AG04449 (cell line): ENCODE data around the gene S100A13.

Experiments
- CTCF ChIA-PET: fragments of 350-600 bp; formaldehyde crosslinking; extraction: SDS; loops from one replicate; lab custom pipeline; 2021; ENCODE audit warnings: antibody characterized with exemption; lab: Yijun Ruan, JAX
- POLR2A ChIA-PET: fragments of 400-600, 350-600 bp; formaldehyde crosslinking; extraction: SDS; loops from one replicate; lab custom pipeline; 2020; ENCODE audit warnings: antibody characterized with exemption, inconsistent platforms; lab: Yijun Ruan, JAX
- DNase-seq: peaks from one replicate; pipeline ENCODE4 v3.0.0-alpha.2; 2010; ENCODE audit warnings: low read depth, low spot score
- H3K4me3 ChIP-seq: 2 replicates; pipeline ENCODE4 v1.5.1; 2011; ENCODE audit warnings: low read depth, mild to moderate bottlenecking, control low read depth, low read length
- TF ChIP-seq, protein P1 (sequence below): IDR thresholded peaks from one replicate; pipeline ENCODE4 v1.5.1; 2011; ENCODE audit warnings: mild to moderate bottlenecking, moderate library complexity, low read length, control low read depth, inconsistent platforms; ENCODE audit not compliant: insufficient read depth; ENCODE audit errors: missing control alignments

The S100A13 gene

DNA sequence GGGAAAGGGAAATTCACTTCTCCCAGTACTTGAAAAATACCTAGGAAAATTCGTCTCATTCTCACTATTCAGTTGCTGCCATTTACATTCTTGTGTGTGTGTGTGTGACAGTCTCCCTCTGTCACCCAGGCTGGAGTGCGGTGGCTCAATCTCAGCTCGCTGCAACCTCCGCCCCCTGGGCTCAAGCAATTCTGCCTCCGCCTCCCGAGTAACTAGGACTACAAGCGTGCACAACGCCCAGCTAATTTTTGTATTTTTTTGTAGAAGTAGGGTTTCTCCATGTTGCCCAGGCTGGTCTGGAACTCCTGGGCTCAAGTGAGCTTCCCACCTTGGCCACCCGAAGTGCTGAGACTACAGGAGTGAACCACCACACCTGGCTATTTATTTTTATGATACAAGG lies 32.4 kb upstream of the S100A13 start:
- DNase-seq, result no peak
- TF ChIP-seq, protein P1, sequence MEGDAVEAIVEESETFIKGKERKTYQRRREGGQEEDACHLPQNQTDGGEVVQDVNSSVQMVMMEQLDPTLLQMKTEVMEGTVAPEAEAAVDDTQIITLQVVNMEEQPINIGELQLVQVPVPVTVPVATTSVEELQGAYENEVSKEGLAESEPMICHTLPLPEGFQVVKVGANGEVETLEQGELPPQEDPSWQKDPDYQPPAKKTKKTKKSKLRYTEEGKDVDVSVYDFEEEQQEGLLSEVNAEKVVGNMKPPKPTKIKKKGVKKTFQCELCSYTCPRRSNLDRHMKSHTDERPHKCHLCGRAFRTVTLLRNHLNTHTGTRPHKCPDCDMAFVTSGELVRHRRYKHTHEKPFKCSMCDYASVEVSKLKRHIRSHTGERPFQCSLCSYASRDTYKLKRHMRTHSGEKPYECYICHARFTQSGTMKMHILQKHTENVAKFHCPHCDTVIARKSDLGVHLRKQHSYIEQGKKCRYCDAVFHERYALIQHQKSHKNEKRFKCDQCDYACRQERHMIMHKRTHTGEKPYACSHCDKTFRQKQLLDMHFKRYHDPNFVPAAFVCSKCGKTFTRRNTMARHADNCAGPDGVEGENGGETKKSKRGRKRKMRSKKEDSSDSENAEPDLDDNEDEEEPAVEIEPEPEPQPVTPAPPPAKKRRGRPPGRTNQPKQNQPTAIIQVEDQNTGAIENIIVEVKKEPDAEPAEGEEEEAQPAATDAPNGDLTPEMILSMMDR, result no peak
- ChIA-PET POLR2A (interaction anchor here (1.1 to 3.6 kb wide), 2 partner anchors 20 to 32 kb away, joined by 4 to 11 read pairs; partner anchors contain the start of genes S100A1 and S100A13), CTCF (interaction anchor here (0.9 to 4.6 kb wide), 11 partner anchors 7 to 305 kb away, joined by 3 to 28 read pairs (median 4); no protein-coding TSS in a partner anchor)
- peak overlapping the region; percentile 92 for H3K4me3 ChIP-seq

DNA sequence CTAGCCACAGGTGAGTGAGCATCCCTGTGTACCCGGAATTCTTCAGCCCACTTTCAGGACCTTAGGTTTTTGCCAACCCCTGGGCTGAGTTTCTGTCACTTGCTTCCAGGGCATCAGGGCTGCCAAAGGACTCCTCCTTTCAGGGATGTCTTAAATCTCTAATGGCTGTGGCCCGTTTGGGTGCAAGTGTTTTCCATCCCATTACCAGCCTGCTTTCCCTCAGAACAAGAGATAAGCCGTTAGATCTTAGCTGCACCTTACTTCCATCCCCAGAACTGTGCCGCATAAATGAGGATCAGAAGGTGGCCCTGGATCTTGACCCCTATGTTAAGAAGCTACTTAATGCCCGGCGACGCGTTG lies 31.9 kb upstream of the S100A13 start:
- peak overlapping the region; percentile 92 for H3K4me3 ChIP-seq
- POLR2A ChIA-PET, result interaction anchor here (1.1 to 3.6 kb wide), 2 partner anchors 19 to 32 kb away, joined by 4 to 11 read pairs; partner anchors contain the start of genes S100A1 and S100A13
- CTCF ChIA-PET, result interaction anchor here (0.8 to 4.6 kb wide), 11 partner anchors 8 to 164 kb away, joined by 3 to 28 read pairs (median 5); no protein-coding TSS in a partner anchor
- TF ChIP-seq, protein P1, result no peak
- no peak for DNase-seq

DNA sequence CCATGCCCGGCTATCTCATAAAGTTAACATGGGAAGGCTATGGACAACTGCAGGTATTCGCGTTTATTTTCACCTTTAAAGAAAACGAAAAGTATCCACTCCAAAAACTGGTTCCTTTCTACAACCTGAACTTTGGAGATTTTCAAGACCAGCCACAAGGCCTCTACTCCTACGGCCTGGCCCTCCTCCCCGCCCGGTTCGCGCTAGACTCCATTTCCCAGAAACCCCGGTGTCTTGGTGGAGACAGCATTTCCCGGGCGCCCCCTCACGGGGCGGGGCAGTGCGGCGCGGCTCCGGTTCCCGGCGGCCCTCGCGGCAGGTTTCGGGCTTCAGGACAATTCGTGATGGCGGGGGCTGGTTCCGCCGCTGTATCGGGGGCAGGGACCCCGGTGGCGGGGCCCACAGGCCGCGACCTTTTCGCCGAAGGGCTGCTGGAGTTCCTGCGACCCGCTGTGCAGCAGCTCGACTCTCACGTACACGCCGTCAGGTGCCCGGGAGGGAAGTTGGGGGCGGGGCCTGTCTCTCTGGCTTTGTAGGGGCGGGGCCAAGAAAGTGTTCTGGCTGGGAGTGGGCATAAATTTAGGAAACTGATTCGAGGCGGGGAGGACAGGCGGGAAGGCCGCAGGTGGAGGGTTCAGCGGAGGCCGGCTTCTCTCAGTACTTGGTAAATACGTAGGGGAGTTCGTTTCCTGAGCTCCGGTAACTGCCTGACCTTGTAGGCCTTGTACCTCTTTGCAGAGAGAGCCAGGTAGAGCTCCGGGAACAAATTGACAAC lies 31.3 kb upstream of the S100A13 start, which contains the start of gene SNAPIN:
SNAPIN (plus strand) TSS at position 304 of the 775 bp plus-strand sequence; CDS start at position 345, 41 bp downstream.
- POLR2A ChIA-PET, result no interaction called here
- TF ChIP-seq, protein P1, result peak; percentile 45
- DNase-seq, result peak; percentile 23
- H3K4me3 ChIP-seq, result peak within 1 kb of the TSS; percentile 92
- CTCF ChIA-PET, result interaction anchor here (0.8 to 4.6 kb wide), 9 partner anchors 8 to 164 kb away, joined by 3 to 28 read pairs (median 5); no protein-coding TSS in a partner anchor

DNA sequence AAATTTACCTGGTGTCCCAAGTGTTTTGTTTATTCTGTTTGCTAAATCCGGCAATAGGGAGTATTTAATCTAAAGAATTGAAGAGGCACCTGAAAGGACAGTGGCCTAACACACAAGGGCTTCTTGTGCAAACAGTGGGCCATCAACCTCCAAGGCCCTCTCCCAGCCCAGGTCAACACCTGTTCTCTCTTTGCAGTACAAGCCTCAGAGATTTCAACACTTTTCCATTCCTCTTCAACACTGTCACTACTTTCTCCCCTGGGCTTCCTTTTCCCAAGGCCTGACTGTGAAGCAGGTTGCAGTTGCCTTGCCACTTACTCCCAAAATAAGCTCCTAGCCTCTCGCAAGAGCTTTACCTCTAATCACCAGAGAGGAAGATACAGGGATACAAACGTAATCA lies 28.0 kb upstream of the S100A13 start:
- CTCF ChIA-PET, result no interaction called here
- POLR2A ChIA-PET, result no interaction called here
- DNase-seq, result no peak

DNA sequence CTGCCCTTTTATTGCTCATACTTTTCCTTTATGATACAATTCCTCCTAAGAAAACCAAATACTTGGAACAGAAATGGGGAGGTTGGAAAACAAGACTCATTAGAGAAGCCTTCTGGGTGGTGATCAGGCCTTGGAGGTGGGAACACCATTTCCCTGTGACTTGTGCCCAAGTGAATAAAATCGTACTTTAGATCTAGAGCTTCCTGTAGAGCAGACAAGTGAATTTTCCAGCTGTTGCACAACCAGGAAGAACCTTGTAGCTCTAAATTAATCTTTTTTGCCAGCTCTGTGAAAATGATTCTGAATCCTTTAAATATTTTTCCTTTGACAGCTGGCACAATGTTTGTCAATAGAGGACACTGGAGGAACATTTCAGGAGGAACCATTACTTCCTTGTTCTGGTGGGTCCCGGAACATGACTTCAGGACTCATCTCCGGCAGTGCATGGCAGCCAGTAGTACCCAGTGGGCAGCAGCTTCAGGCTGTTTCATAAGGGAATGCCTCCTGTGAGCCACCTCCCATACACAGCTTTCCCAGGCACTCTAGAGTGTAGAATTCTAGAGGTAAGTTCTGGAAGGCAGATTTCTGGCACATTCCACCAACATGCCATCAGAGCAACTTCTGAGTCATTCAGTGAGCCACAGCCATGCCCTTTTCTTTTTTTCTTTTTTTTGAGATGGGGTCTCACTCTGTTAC lies 25.6 kb upstream of the S100A13 start:
- CTCF ChIA-PET, result interaction anchor here (1.2 to 2.2 kb wide), 5 partner anchors 11 to 334 kb away, joined by 3 to 8 read pairs (median 5); partner anchors contain the start of genes RAB13 and S100A13

More for the DNA sequence above, 28.0 kb upstream of the S100A13 start:
- TF ChIP-seq, protein P1, result no peak
- no peak overlapping the region for H3K4me3 ChIP-seq

More for the DNA sequence above, 25.6 kb upstream of the S100A13 start:
- no peak for DNase-seq
- TF ChIP-seq, protein P1, result no peak
- POLR2A ChIA-PET, result interaction anchor here (0.5 to 1.8 kb wide), 3 partner anchors 19 to 345 kb away, joined by 4 to 6 read pairs (median 5); partner anchors contain the start of genes CHTOP and S100A13
- H3K4me3 ChIP-seq, result no peak overlapping the region
